ENCODE measurements around the gene TMEM219.

Gene TMEM219

GRCh38 chr16:29973384-29974246 lies 11.7 kb downstream of the TMEM219 start, which contains the start of gene TAOK2:
TAOK2 (plus strand) TSS chr16:29973868; CDS start chr16:29977773, 3,905 bp downstream.
- peak within 1 kb of the TSS; percentile 48; the same call in 1 of the 2 replicates for H3K27ac ChIP-seq (ENCODE audit: low read depth, low read length)
- peak within 1 kb of the TSS; percentile 86 for H3K9ac ChIP-seq (ENCODE audit: low read length)
- 0 out of 2 replicates have a peak, but pooled peaks cover 6% of the 10 kb centered on the region for H3K27me3 ChIP-seq (ENCODE audit: control insufficient read depth, insufficient read depth, low read length)
- H3K4me3 ChIP-seq (ENCODE audit: low read depth, low read length): peak within 1 kb of the TSS; percentile 92
- peaks cover 8% of the 10 kb centered on the region for H3K9me3 ChIP-seq (ENCODE audit: control insufficient read depth, insufficient read depth, low read depth, low read length)
- H3K4me1 ChIP-seq (ENCODE audit: control insufficient read depth, insufficient read depth, low read length): peaks cover 21% of the 10 kb centered on the region
- H3K36me3 ChIP-seq (ENCODE audit: control insufficient read depth, insufficient read depth, low read length): peaks cover 35% of the 10 kb centered on the region

DNA sequence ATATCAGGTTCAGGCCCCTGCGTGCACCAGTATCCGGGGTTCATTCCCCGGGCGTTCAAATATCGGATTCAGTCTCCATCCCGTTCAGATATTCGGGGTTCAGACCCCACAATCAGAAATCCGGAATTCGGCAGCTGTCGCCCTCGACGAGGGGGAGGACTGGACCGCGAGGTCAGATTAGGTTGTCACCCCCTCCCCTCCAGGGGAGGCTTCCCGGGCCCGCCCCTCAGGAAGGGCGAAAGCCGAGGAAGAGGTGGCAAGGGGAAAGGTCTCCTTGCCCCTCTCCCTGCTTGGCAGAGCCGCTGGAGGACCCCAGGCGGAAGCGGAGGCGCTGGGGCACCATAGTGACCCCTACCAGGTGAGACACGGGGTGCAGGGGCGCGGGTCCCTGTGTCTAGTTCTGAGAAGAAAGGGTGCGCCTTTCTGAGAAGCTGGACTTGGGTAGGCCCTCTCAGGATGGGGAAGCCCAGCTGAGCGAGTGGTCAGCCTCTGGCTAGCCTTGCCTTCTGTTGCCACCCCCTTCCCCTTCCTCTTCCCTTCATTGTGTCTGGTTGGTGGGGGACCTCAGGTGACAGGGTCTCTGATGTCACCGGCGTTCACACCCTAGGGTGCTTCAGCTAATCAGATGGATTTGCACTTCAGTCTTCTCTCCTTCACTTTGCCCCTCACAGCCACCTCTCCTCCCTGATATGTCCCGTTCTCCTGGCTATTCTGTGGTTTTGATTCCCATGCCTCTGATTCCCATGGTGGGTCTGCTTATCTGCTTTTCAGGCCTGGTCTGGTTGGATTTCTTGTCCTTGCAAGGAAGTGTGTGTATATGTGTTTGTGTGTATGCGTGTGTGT lies 12.6 kb downstream of the TMEM219 start:
- Histone ChIP-seq H3K36me3 (ENCODE audit: control insufficient read depth, insufficient read depth, low read length) (peaks cover 39% of the 10 kb centered on the region), H3K27ac (ENCODE audit: low read depth, low read length) (peak overlapping the region; percentile 48; the same call in 1 of the 2 replicates), H3K9me3 (ENCODE audit: control insufficient read depth, insufficient read depth, low read depth, low read length) (peaks cover 8% of the 10 kb centered on the region), H3K27me3 (ENCODE audit: control insufficient read depth, insufficient read depth, low read length) (0 out of 2 replicates have a peak, but pooled peaks cover 6% of the 10 kb centered on the region), H3K4me1 (ENCODE audit: control insufficient read depth, insufficient read depth, low read length) (peaks cover 21% of the 10 kb centered on the region), H3K4me3 (ENCODE audit: low read depth, low read length) (peak overlapping the region; percentile 92), H3K9ac (ENCODE audit: low read length) (peak overlapping the region; percentile 86)

- H3K9ac ChIP-seq (ENCODE audit: low read length): no peak overlapping the region
Measured at GRCh38 chr16:29975134-29975538, 13.3 kb downstream of the TMEM219 start.

DNA sequence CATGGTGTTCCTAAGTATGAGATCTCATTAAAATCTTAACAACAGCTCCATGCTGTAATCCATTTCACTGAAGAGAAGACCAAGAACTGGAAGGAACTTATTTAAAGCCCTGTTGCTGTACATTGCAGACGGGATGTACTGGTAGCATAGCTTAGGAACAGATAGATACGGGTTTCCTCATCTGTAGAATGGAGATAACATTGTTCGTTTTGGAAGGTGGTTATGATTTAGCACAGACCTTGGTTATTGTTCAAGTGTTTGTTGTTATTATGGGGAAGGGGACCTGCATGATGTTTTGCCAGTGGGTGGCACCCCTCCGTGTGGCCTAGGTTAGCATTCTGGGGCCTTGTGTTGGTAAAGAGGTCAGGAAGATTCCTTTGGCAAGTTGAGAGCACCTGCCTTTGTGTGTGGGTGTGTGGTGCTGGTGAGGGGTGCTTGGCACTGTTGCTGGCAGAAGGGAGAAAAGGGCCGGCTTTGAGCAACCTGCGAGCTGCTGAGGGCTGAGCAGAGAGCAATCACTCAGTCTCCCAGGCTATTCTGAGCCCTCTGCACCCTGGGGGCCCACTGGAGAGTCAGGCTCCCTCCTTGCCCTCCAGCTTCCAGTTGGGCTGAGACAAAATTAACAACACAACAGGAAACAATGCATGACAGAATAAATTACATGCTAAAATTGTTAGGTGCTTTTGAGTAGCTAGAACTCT lies 14.1 kb downstream of the TMEM219 start:
- Histone ChIP-seq H3K36me3 (ENCODE audit: control insufficient read depth, insufficient read depth, low read length) (peaks cover 49% of the 10 kb centered on the region), H3K9me3 (ENCODE audit: control insufficient read depth, insufficient read depth, low read depth, low read length) (peaks cover 8% of the 10 kb centered on the region), H3K4me3 (ENCODE audit: low read depth, low read length) (peak overlapping the region; percentile 92), H3K27ac (ENCODE audit: low read depth, low read length) (no peak overlapping the region), H3K9ac (ENCODE audit: low read length) (no peak overlapping the region), H3K4me1 (ENCODE audit: control insufficient read depth, insufficient read depth, low read length) (peaks cover 21% of the 10 kb centered on the region), H3K27me3 (ENCODE audit: control insufficient read depth, insufficient read depth, low read length) (0 out of 2 replicates have a peak, but pooled peaks cover 6% of the 10 kb centered on the region)

More at GRCh38 chr16:29975134-29975538, 13.3 kb downstream of the TMEM219 start:
- H3K4me3 ChIP-seq (ENCODE audit: low read depth, low read length): peak overlapping the region; percentile 92
- H3K9me3 ChIP-seq (ENCODE audit: control insufficient read depth, insufficient read depth, low read depth, low read length): peaks cover 8% of the 10 kb centered on the region
- H3K27me3 ChIP-seq (ENCODE audit: control insufficient read depth, insufficient read depth, low read length): 0 out of 2 replicates have a peak, but pooled peaks cover 6% of the 10 kb centered on the region
- H3K4me1 ChIP-seq (ENCODE audit: control insufficient read depth, insufficient read depth, low read length): peaks cover 21% of the 10 kb centered on the region
- no peak overlapping the region for H3K27ac ChIP-seq (ENCODE audit: low read depth, low read length)
- H3K36me3 ChIP-seq (ENCODE audit: control insufficient read depth, insufficient read depth, low read length): peaks cover 41% of the 10 kb centered on the region

GRCh38 chr16:29977063-29977825 lies 15.4 kb downstream of the TMEM219 start:
- Histone ChIP-seq H3K27me3 (ENCODE audit: control insufficient read depth, insufficient read depth, low read length) (0 out of 2 replicates have a peak, but pooled peaks cover 6% of the 10 kb centered on the region), H3K27ac (ENCODE audit: low read depth, low read length) (no peak overlapping the region), H3K9ac (ENCODE audit: low read length) (no peak overlapping the region), H3K36me3 (ENCODE audit: control insufficient read depth, insufficient read depth, low read length) (peaks cover 53% of the 10 kb centered on the region), H3K4me3 (ENCODE audit: low read depth, low read length) (no peak overlapping the region), H3K4me1 (ENCODE audit: control insufficient read depth, insufficient read depth, low read length) (peaks cover 21% of the 10 kb centered on the region), H3K9me3 (ENCODE audit: control insufficient read depth, insufficient read depth, low read depth, low read length) (peaks cover 8% of the 10 kb centered on the region)

DNA sequence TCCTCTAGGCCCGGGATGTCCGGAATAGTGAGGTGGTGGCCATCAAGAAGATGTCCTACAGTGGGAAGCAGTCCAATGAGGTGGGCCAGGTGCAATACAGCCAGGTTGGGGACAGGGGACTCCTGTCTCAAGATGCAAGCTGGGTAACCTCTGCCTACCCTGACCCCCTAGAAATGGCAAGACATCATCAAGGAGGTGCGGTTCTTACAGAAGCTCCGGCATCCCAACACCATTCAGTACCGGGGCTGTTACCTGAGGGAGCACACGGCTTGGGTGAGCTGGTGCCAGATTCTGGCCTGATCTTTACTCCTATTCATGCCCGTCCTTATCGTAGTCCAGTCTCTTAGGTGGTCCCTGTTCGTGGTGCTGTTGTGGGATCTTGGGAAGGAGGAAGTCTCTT lies 16.2 kb downstream of the TMEM219 start:
- peaks cover 2% of the 10 kb centered on the region for H3K9me3 ChIP-seq (ENCODE audit: control insufficient read depth, insufficient read depth, low read depth, low read length)
- no peaks in the 10 kb centered on the region for H3K27me3 ChIP-seq (ENCODE audit: control insufficient read depth, insufficient read depth, low read length)
- peaks cover 21% of the 10 kb centered on the region for H3K4me1 ChIP-seq (ENCODE audit: control insufficient read depth, insufficient read depth, low read length)
- peaks cover 54% of the 10 kb centered on the region for H3K36me3 ChIP-seq (ENCODE audit: control insufficient read depth, insufficient read depth, low read length)
- H3K9ac ChIP-seq (ENCODE audit: low read length): no peak overlapping the region
- H3K4me3 ChIP-seq (ENCODE audit: low read depth, low read length): no peak overlapping the region
- no peak overlapping the region for H3K27ac ChIP-seq (ENCODE audit: low read depth, low read length)

DNA sequence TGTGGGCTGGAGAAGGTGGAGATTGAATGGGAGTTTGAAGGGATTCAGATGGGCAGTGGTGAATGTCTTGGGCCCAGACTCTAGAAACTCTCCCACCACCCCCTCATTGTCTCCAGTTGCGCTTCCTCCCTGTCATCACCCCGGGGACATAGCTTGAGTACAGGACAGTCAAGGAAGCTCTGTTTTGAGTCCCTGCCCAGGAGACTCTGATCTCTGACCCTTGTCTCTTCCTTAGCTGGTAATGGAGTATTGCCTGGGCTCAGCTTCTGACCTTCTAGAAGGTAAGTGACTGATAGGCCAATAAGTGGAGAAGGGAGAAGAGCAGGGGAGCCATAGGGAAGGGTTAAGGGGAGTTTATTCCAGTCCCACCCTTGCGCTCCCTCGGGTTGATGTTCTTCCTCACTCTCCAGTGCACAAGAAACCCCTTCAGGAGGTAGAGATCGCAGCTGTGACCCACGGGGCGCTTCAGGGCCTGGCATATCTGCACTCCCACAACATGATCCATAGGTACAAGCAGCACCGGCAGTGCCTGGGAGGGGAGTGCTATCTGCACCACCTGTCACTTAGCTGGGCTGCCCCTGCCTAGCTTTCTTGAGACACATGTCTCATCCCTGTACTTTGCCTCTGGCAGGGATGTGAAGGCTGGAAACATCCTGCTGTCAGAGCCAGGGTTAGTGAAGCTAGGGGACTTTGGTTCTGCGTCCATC lies 16.8 kb downstream of the TMEM219 start:
- H3K9me3 ChIP-seq (ENCODE audit: control insufficient read depth, insufficient read depth, low read depth, low read length): no peaks in the 10 kb centered on the region
- no peaks in the 10 kb centered on the region for H3K27me3 ChIP-seq (ENCODE audit: control insufficient read depth, insufficient read depth, low read length)
- no peak overlapping the region for H3K27ac ChIP-seq (ENCODE audit: low read depth, low read length)
- peaks cover 21% of the 10 kb centered on the region for H3K4me1 ChIP-seq (ENCODE audit: control insufficient read depth, insufficient read depth, low read length)
- H3K9ac ChIP-seq (ENCODE audit: low read length): no peak overlapping the region
- no peak overlapping the region for H3K4me3 ChIP-seq (ENCODE audit: low read depth, low read length)
- H3K36me3 ChIP-seq (ENCODE audit: control insufficient read depth, insufficient read depth, low read length): peaks cover 60% of the 10 kb centered on the region

- no peak overlapping the region for H3K9ac ChIP-seq (ENCODE audit: low read length)
- peaks cover 100% of the 10 kb centered on the region for H3K36me3 ChIP-seq (ENCODE audit: control insufficient read depth, insufficient read depth, low read length)
- H3K27ac ChIP-seq (ENCODE audit: low read depth, low read length): no peak overlapping the region
- H3K4me1 ChIP-seq (ENCODE audit: control insufficient read depth, insufficient read depth, low read length): no peaks in the 10 kb centered on the region
- no peaks in the 10 kb centered on the region for H3K27me3 ChIP-seq (ENCODE audit: control insufficient read depth, insufficient read depth, low read length)
- H3K9me3 ChIP-seq (ENCODE audit: control insufficient read depth, insufficient read depth, low read depth, low read length): no peaks in the 10 kb centered on the region
- H3K4me3 ChIP-seq (ENCODE audit: low read depth, low read length): no peak overlapping the region
Measured at GRCh38 chr16:29982560-29983419, 20.9 kb downstream of the TMEM219 start.

GRCh38 chr16:29983420-29984136 lies 21.7 kb downstream of the TMEM219 start:
- Histone ChIP-seq H3K27me3 (ENCODE audit: control insufficient read depth, insufficient read depth, low read length) (no peaks in the 10 kb centered on the region), H3K9ac (ENCODE audit: low read length) (no peak overlapping the region), H3K4me3 (ENCODE audit: low read depth, low read length) (no peak overlapping the region), H3K36me3 (ENCODE audit: control insufficient read depth, insufficient read depth, low read length) (peaks cover 99% of the 10 kb centered on the region), H3K4me1 (ENCODE audit: control insufficient read depth, insufficient read depth, low read length) (no peaks in the 10 kb centered on the region), H3K9me3 (ENCODE audit: control insufficient read depth, insufficient read depth, low read depth, low read length) (no peaks in the 10 kb centered on the region), H3K27ac (ENCODE audit: low read depth, low read length) (no peak overlapping the region)

All from HUES6 (cell line).